Keratinocyte (primary cell): ENCODE data around the gene ASCL2.
A peak's percentile ranks its signal among the peaks of the same experiment; 100 is the strongest.

Source experiments
- EZH2 ChIP-seq: IDR thresholded peaks from one replicate; pipeline ENCODE4 v1.6.1; 2012; ENCODE audit warnings: inconsistent platforms, mild to moderate bottlenecking, low read length, moderate library complexity
- TF ChIP-seq, protein P1 (sequence below), 3 experiments: IDR thresholded peaks in 1 of 3; conservative IDR thresholded peaks in 1 of 3; optimal IDR thresholded peaks in 1 of 3; 2 replicates in 2 of 3; 3 replicates in 1 of 3; pipeline versions ENCODE3 to v1.5.1; 2011; ENCODE audit warnings: low read length in 3 of 3, mild to moderate bottlenecking in 3 of 3, moderate library complexity in 2 of 3, control low read depth in 1 of 3, inconsistent platforms in 1 of 3; ENCODE audit not compliant: insufficient read depth in 2 of 3; ENCODE audit errors: extremely low read depth in 1 of 3

GRCh38 chr11:2311353-2312133, 41.2 kb upstream of the ASCL2 start:
- TF ChIP-seq, protein P1, sequence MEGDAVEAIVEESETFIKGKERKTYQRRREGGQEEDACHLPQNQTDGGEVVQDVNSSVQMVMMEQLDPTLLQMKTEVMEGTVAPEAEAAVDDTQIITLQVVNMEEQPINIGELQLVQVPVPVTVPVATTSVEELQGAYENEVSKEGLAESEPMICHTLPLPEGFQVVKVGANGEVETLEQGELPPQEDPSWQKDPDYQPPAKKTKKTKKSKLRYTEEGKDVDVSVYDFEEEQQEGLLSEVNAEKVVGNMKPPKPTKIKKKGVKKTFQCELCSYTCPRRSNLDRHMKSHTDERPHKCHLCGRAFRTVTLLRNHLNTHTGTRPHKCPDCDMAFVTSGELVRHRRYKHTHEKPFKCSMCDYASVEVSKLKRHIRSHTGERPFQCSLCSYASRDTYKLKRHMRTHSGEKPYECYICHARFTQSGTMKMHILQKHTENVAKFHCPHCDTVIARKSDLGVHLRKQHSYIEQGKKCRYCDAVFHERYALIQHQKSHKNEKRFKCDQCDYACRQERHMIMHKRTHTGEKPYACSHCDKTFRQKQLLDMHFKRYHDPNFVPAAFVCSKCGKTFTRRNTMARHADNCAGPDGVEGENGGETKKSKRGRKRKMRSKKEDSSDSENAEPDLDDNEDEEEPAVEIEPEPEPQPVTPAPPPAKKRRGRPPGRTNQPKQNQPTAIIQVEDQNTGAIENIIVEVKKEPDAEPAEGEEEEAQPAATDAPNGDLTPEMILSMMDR (optimal IDR thresholded peaks at IDR 0.05 in 1 of 3, IDR thresholded peaks at IDR 0.05 in 1 of 3, conservative IDR thresholded peaks at IDR 0.05 in 1 of 3; ENCODE audit: extremely low read depth in 1 of 3, insufficient read depth in 2 of 3, low read length in 3 of 3) = peak in 1 of 3 experiments; percentile 3
- TF ChIP-seq EZH2 = no peak
